PFSK-1 (cell line): ENCODE data around the gene STX18.

Experiments used
- POLR2AphosphoS5 ChIP-seq: IDR thresholded peaks from 2 replicates; pipeline ENCODE4 v1.6.1; 2012; ENCODE audit warnings: low read depth, mild to moderate bottlenecking, control low read depth, low read length, moderate library complexity
- TF ChIP-seq, protein P1 (sequence below), 2 experiments: IDR thresholded peaks; 2 replicates each; pipeline versions ENCODE4 v1.6.1 to v1.8.0; 2011 to 2012; ENCODE audit warnings: low read depth in 2 of 2, low read length in 2 of 2, control low read depth in 1 of 2, inconsistent platforms in 1 of 2, mild to moderate bottlenecking in 1 of 2, moderate library complexity in 1 of 2; ENCODE audit not compliant: insufficient read depth in 1 of 2

DNA sequence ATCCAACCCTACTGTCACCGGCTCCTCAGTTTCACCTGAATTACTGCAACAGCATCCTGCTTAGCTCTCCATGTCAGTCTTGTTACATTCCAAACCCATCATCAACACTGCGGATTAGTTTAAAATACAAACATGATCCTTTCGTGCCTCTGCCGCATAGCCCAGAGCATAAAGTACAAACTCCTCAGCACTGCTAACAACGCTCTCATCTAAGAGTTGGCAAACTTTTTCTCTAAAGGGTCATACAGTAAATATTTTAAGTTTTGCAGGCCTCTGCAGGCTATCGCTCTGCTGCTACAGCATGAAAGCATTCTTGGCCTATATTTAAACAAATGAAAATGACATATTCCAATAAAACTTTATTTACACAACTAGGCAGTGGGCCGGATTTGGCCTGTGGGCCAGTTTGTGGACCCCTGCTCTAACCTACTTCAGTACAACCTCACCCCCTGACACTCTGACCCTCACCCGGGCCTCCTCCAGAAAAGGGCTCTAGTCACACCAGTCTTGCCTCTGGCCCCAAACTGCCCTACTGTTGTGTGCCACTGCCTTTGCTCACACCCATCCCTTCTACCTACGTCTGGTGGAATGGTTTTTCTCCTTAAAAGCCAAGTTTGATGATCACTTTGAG, 7.2 kb downstream of the STX18 start:
- TF ChIP-seq POLR2AphosphoS5, result no peak
- TF ChIP-seq, protein P1, sequence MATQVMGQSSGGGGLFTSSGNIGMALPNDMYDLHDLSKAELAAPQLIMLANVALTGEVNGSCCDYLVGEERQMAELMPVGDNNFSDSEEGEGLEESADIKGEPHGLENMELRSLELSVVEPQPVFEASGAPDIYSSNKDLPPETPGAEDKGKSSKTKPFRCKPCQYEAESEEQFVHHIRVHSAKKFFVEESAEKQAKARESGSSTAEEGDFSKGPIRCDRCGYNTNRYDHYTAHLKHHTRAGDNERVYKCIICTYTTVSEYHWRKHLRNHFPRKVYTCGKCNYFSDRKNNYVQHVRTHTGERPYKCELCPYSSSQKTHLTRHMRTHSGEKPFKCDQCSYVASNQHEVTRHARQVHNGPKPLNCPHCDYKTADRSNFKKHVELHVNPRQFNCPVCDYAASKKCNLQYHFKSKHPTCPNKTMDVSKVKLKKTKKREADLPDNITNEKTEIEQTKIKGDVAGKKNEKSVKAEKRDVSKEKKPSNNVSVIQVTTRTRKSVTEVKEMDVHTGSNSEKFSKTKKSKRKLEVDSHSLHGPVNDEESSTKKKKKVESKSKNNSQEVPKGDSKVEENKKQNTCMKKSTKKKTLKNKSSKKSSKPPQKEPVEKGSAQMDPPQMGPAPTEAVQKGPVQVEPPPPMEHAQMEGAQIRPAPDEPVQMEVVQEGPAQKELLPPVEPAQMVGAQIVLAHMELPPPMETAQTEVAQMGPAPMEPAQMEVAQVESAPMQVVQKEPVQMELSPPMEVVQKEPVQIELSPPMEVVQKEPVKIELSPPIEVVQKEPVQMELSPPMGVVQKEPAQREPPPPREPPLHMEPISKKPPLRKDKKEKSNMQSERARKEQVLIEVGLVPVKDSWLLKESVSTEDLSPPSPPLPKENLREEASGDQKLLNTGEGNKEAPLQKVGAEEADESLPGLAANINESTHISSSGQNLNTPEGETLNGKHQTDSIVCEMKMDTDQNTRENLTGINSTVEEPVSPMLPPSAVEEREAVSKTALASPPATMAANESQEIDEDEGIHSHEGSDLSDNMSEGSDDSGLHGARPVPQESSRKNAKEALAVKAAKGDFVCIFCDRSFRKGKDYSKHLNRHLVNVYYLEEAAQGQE (IDR thresholded peaks at IDR 0.05; ENCODE audit: insufficient read depth in 1 of 2, low read depth in 2 of 2, low read length in 2 of 2), result no peak
